NCI-H146 treated with DMSO at 0.1 percent for 48 hours (cell line): ENCODE data around the gene ORAI3.

Experiments used
- DNase-seq: peaks from one replicate; lab custom pipeline; 2025; ENCODE audit not compliant: unreplicated experiment; lab: John Stamatoyannopoulos, UW

ORAI3 gene

GRCh38 chr16:30948667-30949649 is at the start of gene ORAI3:
Gene ORAI3 (plus strand): TSS chr16:30949068. CDS start chr16:30949290, 222 bp downstream.
- no peak for DNase-seq

GRCh38 chr16:30899794-30900193 is 49.1 kb upstream of the ORAI3 start:
- no peak for DNase-seq

GRCh38 chr16:30900588-30900987 is 48.3 kb upstream of the ORAI3 start:
- DNase-seq, result no peak

- DNase-seq, result no peak
Observed at GRCh38 chr16:30901201-30902028, 47.5 kb upstream of the ORAI3 start.

- peak; percentile 71 for DNase-seq
Observed at GRCh38 chr16:30902029-30902972, 46.6 kb upstream of the ORAI3 start.

- DNase-seq, result no peak
Observed at GRCh38 chr16:30903002-30903401, 45.9 kb upstream of the ORAI3 start.

- no peak for DNase-seq
Observed at GRCh38 chr16:30903596-30903995, 45.3 kb upstream of the ORAI3 start.

GRCh38 chr16:30904114-30904780 is 44.6 kb upstream of the ORAI3 start:
- no peak for DNase-seq

GRCh38 chr16:30907064-30907463 is 41.8 kb upstream of the ORAI3 start:
- DNase-seq, result no peak

- no peak for DNase-seq
Observed at GRCh38 chr16:30910427-30911029, 38.3 kb upstream of the ORAI3 start.

- no peak for DNase-seq
Observed at GRCh38 chr16:30912794-30913412, 36.0 kb upstream of the ORAI3 start.

GRCh38 chr16:30914830-30915229 is 34.0 kb upstream of the ORAI3 start:
- no peak for DNase-seq

GRCh38 chr16:30918614-30919013 is 30.3 kb upstream of the ORAI3 start:
- DNase-seq, result no peak

- DNase-seq, result no peak
Observed at GRCh38 chr16:30920891-30921290, 28.0 kb upstream of the ORAI3 start.

GRCh38 chr16:30921459-30921747 is 27.5 kb upstream of the ORAI3 start:
- DNase-seq, result no peak

- peak; percentile 89 for DNase-seq
Observed at GRCh38 chr16:30921748-30922419, 27.0 kb upstream of the ORAI3 start.

- DNase-seq, result peak; percentile 100
Observed at GRCh38 chr16:30922420-30922959, 26.4 kb upstream of the ORAI3 start.

- peak; percentile 100 for DNase-seq
Observed at GRCh38 chr16:30922960-30923535, 25.8 kb upstream of the ORAI3 start.
